ENCODE measurements around the gene FOXL3. TPM values are rescaled to one million over a fixed set of nuclear protein-coding genes. Genes with fewer than 3 reads are reported as not detected.

FOXL3 gene
- total RNA-seq, 2 donors from 2014 or later: 0.79 TPM; not detected in 1

GRCh38 chr7:252981-253380 lies 37.0 kb upstream of the FOXL3 start:
- Histone ChIP-seq H3K4me1 (no peaks in the 10 kb centered on the region), H3K9ac (ENCODE audit: low read depth in 2 of 2, low read length in 2 of 2) (no peak overlapping the region), H3K27me3 (no peaks in the 10 kb centered on the region), H3K36me3 (peaks cover 4% of the 10 kb centered on the region), H3K9me3 (no peaks in the 10 kb centered on the region), H3K27ac (no peak overlapping the region), H3K4me3 (no peak overlapping the region)
- no peak for TF ChIP-seq CTCF (IDR thresholded peaks at IDR 0.05)
- DNase-seq: no peak
- intact Hi-C loops (cut with DNase I): no loop called here

GRCh38 chr7:253581-254336 lies 36.2 kb upstream of the FOXL3 start:
- no peak for DNase-seq
- intact Hi-C loops (cut with DNase I): no loop called here
- TF ChIP-seq CTCF (IDR thresholded peaks at IDR 0.05): no peak
- Histone ChIP-seq H3K36me3 (peaks cover 4% of the 10 kb centered on the region), H3K4me3 (no peak overlapping the region), H3K4me1 (no peaks in the 10 kb centered on the region), H3K27ac (no peak overlapping the region), H3K27me3 (no peaks in the 10 kb centered on the region), H3K9me3 (no peaks in the 10 kb centered on the region), H3K9ac (ENCODE audit: low read depth in 2 of 2, low read length in 2 of 2) (no peak overlapping the region)

- DNase-seq: no peak
- H3K4me3 ChIP-seq: no peak overlapping the region
- peaks cover 4% of the 10 kb centered on the region for H3K36me3 ChIP-seq
- H3K9me3 ChIP-seq: no peaks in the 10 kb centered on the region
- no peak for TF ChIP-seq CTCF (IDR thresholded peaks at IDR 0.05)
- no peaks in the 10 kb centered on the region for H3K4me1 ChIP-seq
- intact Hi-C loops (cut with DNase I): no loop called here
- no peak overlapping the region for H3K9ac ChIP-seq (ENCODE audit: low read depth in 2 of 2, low read length in 2 of 2)
- H3K27me3 ChIP-seq: no peaks in the 10 kb centered on the region
- H3K27ac ChIP-seq: no peak overlapping the region
These were observed 35.5 kb upstream of the FOXL3 start for GRCh38 chr7:254337-255037.

- H3K27ac ChIP-seq: no peak overlapping the region
- H3K36me3 ChIP-seq: peaks cover 4% of the 10 kb centered on the region
- DNase-seq: no peak
- no peak for TF ChIP-seq CTCF (IDR thresholded peaks at IDR 0.05)
- H3K27me3 ChIP-seq: no peaks in the 10 kb centered on the region
- H3K9ac ChIP-seq (ENCODE audit: low read depth in 2 of 2, low read length in 2 of 2): no peak overlapping the region
- H3K4me3 ChIP-seq: no peak overlapping the region
- no peaks in the 10 kb centered on the region for H3K9me3 ChIP-seq
- H3K4me1 ChIP-seq: no peaks in the 10 kb centered on the region
- intact Hi-C loops (cut with DNase I): no loop called here
These were observed 34.9 kb upstream of the FOXL3 start for GRCh38 chr7:255038-255435.

GRCh38 chr7:255721-256361 lies 34.1 kb upstream of the FOXL3 start:
- Histone ChIP-seq H3K36me3 (peaks cover 4% of the 10 kb centered on the region), H3K27ac (no peak overlapping the region), H3K27me3 (no peaks in the 10 kb centered on the region), H3K9me3 (no peaks in the 10 kb centered on the region), H3K4me1 (peaks cover 1% of the 10 kb centered on the region), H3K9ac (ENCODE audit: low read depth in 2 of 2, low read length in 2 of 2) (no peak overlapping the region), H3K4me3 (no peak overlapping the region)
- no peak for TF ChIP-seq CTCF (IDR thresholded peaks at IDR 0.05)
- no peak for DNase-seq
- intact Hi-C loops (cut with DNase I): no loop called here

Data from colonic mucosa (tissue), 4 donors.